G401 (cell line): ENCODE data around the gene RPS6KA5. TPM values are rescaled to one million over a fixed set of nuclear protein-coding genes. Genes with fewer than 3 reads are reported as not detected.
A peak's percentile ranks its signal among the peaks of the same experiment; 100 is the strongest.

Experiments used
- DNase-seq: peaks from one replicate; pipeline ENCODE4 v3.0.0-alpha.2; 2015; ENCODE audit warnings: low spot score
- in situ Hi-C: cut with HindIII; loops from 2 replicates; pipeline ENCODE4 v1.10.0; 2016; ENCODE audit warnings: low sequenced_read_pairs, mixed read lengths
- total RNA-seq: library from RNA; depleted of rRNA; stranded (reverse); fragments of >200 nt; shearing (Covaris generic); gene quantifications from 2 replicates; pipeline ENCODE4 v1.2.3, GENCODE V29; 2014

Gene RPS6KA5
- total RNA-seq, 1 experiment from 2014 or later: 0.78 TPM

DNA sequence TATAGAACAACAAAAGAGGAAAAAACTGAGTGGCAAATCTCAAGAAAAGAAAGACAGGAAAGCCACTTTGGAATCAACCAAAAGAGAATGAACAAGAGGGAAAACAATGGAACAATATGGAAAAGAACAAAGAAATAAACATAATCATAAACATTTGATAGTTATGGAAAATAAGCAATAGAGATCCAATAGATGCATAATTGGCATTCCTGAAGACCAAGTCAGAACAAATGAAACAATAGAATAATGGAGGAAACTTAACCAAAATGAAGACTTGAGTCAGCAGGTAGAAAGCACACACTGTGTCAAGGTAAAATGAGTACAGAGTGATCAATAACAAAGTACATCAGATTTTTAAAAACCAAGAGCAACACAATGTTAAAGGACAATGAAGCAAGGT is 10.1 kb upstream of the RPS6KA5 start:
- no peak for DNase-seq
- in situ Hi-C loops: no loop called here

DNA sequence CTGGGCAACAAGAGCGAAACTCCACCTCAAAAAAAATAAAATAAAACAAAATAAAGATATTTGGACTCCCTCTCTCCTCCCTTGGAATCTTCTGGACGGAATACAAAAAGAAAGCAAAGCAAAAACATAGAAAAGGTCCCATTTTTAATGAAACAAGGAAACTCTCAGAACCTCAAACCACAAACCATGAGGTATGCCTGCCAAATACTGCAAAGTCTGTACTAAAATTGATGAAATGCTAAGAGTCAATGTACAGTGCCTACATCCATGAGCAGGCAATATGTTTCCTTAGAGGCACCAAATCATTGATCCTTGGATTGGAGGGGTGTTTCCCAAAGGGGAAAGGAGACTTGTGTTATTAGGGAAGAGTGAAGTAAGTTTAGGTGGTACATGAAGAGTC is 8.2 kb upstream of the RPS6KA5 start:
- in situ Hi-C loops: no loop called here
- no peak for DNase-seq

DNA sequence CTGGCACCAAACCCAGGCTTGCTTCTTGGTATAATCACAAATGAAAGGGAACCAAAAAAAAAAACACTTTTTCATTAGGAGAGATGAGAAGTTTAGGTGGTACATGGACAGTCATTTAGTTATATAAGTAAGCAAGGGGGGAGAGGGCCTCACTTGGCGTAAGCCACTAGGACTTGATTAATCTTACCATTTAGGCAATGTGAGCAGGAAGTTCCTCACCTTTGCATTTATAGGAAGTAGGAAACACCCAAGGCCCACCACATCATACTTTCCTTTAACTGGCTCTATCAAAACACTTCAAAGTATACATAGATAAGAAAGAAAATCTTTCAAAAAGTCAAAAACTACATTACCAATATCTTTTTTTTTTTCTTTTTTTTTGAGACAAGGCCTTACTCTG is 6.7 kb upstream of the RPS6KA5 start:
- no peak for DNase-seq
- in situ Hi-C loops: no loop called here

DNA sequence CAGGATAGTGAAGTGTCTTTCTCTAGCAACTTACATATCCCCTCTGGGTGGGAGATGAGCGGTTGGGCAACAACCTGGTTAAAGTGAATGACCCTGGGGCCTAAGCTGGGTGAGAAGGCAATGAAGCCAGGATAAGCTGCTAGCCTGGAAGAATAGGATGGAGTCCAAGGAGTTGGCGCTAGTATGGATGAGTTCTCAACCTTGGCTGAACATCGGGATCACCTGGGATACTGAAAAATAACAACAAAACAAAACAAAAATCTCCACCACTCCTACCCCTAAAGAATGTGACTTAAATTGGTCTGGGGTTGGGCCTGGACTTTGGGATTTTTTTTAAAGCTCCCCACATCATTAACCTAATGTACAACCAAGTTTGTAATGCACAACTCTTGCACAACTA is 4.8 kb upstream of the RPS6KA5 start:
- in situ Hi-C loops: no loop called here
- DNase-seq: no peak

DNA sequence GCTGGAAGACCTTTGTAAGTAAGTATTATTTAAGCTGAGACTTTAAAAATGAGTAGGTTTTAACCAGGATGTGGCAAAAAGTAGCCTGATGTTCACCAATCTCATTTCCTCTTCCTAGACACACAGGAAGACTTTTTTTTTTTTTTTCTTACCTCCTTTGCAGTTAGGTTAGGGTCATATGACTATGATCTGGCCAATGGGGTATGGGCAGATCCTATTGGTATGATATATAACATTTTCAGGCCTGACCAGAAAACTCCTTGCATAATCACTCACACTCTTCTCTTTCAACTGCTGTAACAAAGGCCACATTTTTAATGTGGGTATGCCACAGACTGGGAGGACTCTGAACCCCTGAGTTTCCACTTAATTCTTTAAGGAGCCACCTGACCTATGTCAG is 2.7 kb upstream of the RPS6KA5 start:
- in situ Hi-C loops: no loop called here
- DNase-seq: no peak

DNA sequence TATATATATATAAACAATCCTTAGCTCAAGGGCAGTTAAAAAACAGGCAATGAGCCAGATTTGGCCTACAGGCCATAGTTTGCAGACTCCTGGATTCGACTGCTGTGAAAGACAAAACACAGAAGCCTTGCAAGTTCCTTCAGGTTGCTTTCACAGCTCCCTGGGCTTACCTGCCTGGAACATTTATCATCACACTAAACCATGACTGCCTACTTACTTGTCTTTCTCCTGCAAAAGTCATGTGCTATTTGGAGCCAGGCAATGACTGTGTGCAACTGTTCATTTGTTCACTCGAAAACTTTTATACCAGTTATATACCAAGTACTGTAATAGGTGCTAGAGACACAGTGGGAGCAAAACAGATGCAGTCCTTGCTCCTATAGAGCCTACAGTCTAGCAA is 2.2 kb upstream of the RPS6KA5 start:
- in situ Hi-C loops: no loop called here
- DNase-seq: no peak

DNA sequence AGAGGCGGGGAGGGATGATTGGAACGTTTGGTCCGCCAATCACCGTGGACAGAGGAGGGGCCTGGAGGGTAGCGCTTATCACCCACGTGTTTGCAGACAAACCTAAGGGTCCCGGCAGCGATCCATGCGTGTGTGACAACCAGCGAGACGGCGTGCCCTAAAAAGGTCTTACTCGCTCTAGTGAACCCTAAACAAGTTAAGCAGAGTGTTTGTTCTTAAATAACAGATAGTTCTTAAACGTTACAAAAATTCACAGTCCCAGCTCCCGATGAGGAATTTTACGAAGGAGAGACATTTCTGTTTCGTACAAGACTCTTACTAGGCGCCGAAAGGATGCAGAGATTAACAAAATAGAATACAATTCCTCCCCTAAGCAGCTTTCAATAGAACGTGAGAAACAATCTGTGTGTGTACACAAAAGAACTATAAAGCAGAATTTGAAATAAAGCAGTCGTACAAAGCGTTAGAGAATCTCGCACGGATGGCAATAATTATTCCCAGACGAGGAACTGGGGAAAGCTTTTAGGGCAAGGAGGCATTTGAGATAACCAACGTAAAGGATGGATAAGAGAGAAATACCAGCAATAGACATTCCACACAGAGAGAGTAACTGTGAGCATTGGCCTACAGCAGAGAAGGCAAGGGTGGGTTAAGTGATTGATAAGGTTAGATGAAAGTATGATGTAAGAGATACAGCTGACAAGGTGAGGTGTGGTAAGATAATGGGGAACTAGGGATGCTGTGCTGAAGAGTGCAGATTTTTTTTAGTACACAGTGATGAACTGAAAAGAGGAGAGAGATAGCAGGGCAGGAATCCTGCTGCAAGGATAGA is 831 bp upstream of the RPS6KA5 start:
- in situ Hi-C loops: no loop called here
- no peak for DNase-seq

DNA sequence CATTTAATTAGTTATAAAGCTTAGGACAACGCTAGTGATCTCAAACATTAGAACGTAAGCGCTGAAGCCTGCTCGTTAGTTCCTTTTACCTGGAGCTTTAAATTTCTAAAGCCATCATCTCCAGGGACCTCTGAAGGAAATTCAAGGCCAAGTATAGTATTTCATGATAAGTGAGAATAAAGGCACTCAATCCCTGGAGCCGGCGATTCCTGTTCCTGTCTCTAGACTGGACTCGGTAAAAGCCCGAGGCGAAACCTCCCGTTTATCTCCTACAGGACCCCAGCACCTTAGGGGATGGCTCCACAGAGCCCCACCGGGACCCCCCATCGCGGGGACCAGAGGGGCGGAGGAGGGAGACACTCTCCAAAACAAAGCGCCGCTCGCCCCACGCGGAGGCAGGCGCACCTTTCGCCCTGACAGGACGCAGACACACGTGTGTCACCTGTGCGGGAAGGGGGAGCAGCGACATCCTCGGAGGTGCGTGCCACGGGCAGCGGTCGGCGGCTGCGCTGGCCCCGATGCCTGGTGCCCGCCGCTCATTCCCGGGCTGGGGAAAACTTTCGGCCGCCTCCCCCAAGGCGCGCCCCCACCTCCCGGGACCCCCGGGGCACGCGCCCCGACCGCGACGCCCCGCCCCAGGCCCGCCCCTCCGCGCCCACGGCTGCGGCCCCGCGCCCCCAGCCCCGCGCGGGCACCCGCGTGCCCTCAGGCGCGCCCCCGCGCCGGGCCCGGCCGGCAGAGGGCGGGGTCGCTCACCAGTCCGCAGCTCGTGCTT is 678 bp downstream of the RPS6KA5 start:
- DNase-seq: peak; percentile 55
- in situ Hi-C loops: no loop called here

DNA sequence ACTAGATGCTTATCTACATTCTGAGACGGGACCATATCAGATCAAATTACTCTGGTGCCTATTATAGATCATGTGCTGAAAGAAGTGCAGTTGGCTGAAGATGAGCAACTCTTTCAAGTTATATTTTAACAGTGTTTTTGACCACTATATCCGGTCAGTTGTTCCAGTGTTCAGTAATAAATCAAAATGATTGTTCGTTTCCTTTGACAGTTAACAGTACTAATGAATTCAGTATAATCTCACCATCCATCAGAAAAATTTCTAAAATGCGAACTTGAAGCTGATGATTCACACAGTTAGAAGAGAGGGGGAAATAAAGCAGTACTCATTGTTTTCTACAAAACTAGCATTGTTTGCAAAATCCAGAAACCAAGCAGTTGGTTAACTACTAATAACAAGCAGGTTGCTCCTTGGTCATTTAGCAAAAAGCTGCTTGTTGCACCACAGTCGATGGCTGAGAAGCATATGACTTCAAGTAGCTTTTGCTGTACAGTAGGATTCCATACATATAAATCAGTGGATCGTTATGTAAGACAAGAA is 2.3 kb downstream of the RPS6KA5 start:
- DNase-seq: no peak
- in situ Hi-C loops: no loop called here

DNA sequence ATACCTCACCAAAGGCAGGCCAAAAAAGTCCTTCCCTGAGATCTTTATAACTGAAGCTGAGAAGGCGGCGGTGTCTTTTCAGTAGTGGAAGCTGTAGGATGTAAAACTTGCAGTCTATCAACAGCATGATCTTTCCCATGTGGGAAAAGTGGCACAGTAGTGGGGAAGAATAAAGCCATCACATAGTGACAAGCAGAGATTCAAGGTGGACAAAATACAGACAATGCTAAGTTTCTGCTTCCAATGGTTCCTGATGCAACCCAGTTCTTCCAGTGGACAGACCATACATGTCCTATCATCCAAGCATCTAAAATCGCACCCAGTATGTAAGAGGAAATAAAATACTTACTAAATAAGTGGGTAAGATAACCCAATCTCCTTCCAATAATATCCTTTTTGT is 4.1 kb downstream of the RPS6KA5 start:
- DNase-seq: no peak
- in situ Hi-C loops: no loop called here

DNA sequence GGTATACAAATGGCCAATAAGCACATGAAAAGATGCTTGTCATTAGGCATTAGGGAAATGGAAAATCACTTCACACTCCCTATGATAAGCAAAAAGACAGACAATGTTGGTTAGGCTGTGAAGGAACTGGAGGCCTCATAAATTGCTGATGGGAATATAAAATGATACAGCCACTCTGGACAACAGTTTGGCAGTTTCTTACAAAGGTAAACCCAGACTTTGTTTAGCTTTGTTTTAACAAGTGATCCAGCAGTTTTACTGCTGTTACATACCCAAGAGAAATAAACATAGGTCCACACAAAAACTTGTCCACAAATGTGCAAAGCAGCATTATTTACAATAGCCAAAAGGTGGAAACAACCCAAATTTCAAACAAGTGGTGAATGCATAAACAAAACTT is 5.4 kb downstream of the RPS6KA5 start:
- no peak for DNase-seq
- in situ Hi-C loops: no loop called here

DNA sequence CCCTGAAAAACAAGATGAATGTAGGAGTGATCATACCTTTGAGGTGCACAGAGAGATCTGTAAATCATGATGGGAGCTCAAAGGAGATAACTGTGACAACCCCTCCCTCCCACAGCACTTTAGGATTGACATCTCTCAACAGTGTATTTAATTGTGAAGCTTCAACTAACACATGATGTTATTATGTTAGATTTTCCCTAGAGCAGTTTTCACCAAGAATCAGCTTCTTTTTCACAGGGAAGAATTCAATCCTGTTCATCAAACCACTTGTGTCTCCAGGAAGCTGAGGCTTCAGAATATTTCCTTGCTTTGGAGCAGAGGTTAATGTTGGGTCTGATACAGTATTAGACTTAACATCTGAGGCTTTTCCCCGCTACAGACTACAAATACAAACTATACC is 11.8 kb downstream of the RPS6KA5 start:
- DNase-seq: no peak
- in situ Hi-C loops: no loop called here

DNA sequence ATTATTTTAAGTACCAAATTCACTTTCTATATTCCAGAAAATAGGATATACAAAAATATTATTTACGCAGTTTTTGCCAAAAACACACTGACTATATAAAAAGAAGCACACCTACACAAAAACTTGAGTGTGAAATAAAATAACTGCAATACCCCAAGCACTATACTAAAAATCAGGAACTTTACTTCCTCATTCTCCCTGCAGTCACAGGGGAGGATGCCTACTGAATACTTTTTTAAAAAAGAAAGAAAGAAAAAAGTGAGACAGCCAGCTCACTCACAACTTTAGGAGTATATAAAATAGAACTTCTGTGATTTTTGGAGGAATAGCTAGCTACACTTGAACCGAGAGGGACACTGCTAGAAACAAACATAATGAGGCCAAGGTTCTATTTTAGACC is 12.2 kb downstream of the RPS6KA5 start:
- in situ Hi-C loops: no loop called here
- DNase-seq: no peak

DNA sequence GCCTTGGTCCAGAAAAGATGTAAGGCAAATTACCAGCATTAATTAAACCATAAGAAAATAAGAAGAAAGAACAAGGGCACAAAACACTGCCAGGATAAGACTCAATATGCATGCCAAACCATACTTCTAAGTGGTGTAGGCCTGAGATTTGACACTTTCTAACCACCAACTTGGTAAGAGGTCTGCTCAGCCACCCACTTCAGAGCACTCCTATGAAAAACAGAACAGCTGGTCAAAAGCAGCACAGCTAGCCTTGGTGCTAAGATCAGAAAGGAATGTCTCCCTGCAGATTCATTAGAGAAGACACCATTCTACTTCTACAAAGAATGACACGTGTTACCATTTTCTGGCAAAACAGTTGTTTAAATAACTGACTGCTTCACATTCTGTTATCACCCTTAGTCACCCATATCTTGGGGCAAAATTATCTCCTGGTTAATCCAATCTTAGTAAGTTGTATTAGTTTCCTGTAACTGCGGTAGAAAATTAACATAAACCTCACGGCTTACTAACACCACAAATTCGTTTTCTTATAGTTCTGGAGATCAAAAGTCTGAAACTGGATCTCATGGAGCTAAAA is 13.2 kb downstream of the RPS6KA5 start:
- in situ Hi-C loops: no loop called here

DNA sequence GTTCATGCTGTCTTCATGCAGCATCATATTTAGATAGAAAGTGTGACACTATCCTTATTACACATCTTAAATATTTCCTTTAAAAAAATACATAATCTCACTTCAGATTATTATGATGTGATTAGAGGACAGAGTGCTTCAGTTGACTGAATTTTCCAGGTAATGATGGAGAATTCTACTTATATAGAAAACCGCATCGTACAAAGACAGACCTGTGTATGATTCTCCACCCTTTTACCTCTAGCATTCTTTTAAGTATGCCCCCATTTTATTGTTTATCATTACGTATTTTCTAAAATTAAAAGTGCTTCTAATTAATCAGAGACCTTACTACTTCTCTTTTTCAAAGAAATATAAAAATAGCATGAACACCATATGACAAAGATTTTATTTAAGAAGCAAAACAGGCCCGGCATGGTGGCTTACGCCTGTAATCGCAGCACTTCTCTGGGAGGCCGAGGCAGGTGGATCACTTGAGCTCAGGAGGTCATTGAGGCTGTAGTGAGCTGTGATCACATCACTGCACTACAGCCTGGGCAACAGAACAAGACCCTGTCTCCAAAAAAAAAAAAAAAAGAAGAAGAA is 13.9 kb downstream of the RPS6KA5 start:
- in situ Hi-C loops: no loop called here
- no peak for DNase-seq

More for the DNA sequence above, 13.2 kb downstream of the RPS6KA5 start:
- no peak for DNase-seq

DNA sequence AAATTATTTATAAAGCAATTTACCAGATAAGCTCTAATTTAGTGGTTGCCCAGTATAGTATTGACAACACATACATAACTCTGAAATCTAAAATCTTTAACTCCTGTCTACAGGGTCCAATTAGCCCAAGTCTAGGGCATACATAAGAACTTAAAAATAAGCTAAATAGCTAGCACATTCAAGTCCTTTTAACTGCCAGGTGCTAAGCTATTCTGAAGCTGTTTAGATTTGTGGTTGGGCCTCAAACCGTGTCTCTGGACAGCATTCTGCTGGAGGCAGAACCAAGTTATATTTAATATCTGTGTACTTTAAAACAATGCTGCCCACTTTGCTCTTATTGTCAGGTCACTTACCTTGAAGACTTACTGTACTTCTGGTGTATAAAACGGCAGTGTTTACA is 19.0 kb downstream of the RPS6KA5 start:
- in situ Hi-C loops: no loop called here
- no peak for DNase-seq

DNA sequence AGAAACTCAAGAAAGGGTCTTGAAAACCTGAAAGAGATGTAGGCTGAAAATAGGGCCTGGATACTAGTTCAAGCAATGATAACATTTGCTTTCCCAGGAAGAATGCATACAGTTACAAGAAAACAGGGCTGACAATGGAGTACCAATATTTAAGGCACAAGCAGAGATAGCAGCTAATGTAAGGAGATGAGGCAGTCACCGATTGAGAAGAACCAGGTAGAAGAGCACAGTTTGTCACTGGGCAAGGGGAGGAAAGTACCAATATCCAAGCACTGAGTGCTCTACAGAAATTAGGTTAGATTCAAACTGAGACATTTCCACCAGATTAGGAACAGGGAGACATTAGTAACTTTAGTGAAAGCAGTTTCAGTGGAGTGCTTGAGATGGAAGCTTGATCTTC is 19.9 kb downstream of the RPS6KA5 start:
- DNase-seq: no peak
- in situ Hi-C loops: no loop called here

DNA sequence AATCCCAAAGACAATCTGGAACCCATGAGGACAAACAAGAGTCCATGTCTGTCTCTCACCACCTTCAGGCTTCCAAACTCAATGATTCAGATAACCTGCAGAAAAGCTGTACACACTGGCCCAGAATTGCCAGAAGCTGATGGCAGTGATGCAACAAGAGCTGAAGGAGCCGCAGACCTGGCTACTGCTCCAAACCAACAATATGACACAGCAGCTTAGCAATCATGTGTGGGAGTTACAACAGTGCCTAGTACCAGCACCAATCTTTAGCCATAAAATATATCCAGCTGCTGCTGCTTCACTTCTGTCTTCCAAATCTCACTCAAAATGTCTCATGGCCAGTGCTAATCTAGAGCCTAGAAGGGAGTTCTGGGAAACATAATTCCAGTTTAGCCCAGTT is 22.0 kb downstream of the RPS6KA5 start:
- DNase-seq: no peak
- in situ Hi-C loops: no loop called here

DNA sequence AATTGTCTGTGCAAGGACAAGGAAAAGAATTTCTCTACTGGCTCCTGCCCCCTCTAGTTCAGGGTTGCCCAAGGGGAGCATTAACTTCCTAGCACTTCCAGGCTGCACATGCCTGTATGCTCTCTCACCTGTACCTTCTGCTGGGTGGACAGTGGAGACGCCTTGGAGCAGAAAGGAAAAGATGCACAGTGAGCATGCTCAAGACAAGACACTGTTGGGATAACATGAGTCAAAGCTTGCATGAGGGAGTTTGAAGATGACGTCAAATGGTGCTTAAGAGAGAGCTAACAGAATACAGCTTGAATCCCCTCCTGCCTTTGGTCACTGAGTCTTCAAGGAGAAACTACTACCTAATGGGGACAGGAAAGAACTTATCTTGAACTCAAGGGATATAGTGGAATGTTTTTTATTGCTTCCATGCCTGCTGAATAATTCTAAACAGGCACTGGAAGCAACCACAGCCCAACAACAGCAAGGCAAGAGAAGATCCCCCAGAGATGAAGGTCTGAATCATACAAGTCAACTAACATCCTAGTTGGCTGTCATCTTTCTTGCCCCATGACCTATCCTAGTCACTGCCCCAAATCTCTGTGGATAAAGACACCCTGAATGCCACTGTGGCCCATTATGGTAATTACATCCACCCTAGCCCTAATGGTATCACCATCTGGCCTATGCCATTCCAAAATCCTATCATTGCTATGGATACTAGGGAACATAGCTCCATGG is 23.5 kb downstream of the RPS6KA5 start:
- in situ Hi-C loops: no loop called here
- no peak for DNase-seq
